ENCODE results near the gene MPHOSPH8.

DNA sequence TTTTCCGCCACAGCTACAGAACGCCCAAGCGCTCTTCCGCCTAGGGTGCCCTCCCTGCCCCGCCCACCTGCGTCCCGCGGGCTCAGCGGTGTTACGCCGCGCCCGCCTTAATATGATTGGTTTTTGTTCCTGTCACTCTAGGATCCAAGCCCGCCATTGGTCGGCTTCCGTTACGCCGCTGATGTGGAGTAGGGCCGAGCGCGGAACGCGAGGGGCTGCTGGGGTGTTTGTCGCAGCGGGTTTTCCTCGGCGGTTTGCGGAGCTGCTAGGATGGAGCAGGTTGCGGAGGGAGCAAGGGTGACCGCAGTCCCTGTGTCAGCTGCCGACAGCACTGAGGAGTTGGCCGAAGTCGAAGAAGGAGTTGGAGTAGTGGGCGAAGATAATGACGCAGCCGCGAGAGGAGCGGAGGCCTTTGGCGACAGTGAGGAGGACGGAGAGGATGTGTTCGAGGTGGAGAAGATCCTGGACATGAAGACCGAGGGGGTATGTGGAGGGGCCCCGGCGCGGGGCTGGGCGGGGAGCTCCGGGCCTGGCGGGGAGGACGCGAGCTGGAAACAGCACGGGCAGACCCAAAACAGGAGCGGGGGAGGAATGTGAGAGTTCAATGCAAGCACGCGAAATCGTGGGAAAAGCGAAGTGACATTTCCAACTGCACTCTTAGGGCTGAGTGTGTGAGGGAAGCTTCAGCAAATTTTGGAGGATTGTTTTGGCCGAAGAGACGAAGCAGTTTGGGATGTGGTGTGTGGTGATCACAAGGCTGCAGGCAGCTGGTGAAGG lies at the start of gene MPHOSPH8:
- TF ChIP-seq, protein P1, sequence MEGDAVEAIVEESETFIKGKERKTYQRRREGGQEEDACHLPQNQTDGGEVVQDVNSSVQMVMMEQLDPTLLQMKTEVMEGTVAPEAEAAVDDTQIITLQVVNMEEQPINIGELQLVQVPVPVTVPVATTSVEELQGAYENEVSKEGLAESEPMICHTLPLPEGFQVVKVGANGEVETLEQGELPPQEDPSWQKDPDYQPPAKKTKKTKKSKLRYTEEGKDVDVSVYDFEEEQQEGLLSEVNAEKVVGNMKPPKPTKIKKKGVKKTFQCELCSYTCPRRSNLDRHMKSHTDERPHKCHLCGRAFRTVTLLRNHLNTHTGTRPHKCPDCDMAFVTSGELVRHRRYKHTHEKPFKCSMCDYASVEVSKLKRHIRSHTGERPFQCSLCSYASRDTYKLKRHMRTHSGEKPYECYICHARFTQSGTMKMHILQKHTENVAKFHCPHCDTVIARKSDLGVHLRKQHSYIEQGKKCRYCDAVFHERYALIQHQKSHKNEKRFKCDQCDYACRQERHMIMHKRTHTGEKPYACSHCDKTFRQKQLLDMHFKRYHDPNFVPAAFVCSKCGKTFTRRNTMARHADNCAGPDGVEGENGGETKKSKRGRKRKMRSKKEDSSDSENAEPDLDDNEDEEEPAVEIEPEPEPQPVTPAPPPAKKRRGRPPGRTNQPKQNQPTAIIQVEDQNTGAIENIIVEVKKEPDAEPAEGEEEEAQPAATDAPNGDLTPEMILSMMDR (IDR thresholded peaks at IDR 0.05 in 4 of 5, conservative IDR thresholded peaks at IDR 0.05 in 1 of 5): no peak
- TF ChIP-seq POLR2A (IDR thresholded peaks at IDR 0.05): peak; percentile 86 to 87

Data from gastrocnemius medialis (tissue), 4 donors.